Testis (tissue), 3 donors: ENCODE results near the gene DERL3. TPM values are rescaled to one million over a fixed set of nuclear protein-coding genes. Genes with fewer than 3 reads are reported as not detected.
"Not testable (repeated sequence)": the region's sequence is repeated elsewhere in the genome, so short reads cannot be mapped to it uniquely, and the experiment has no call there.

ENCODE experiments used
- DNase-seq: peaks from one replicate; pipeline ENCODE4 v3.0.0-alpha.2; 2019
- H3K27ac ChIP-seq, 2 donors: fragments of 200-600 bp; sonication (generic); one replicate each; pipeline ENCODE4 v1.5.1; 2019
- H3K27me3 ChIP-seq: fragments of 200-600 bp; sonication (generic); one replicate; pipeline ENCODE4 v1.5.1; 2019
- H3K36me3 ChIP-seq: fragments of 200-600 bp; sonication (generic); one replicate; pipeline ENCODE4 v1.5.1; 2017; ENCODE audit warnings: low read depth; ENCODE audit errors: missing control alignments
- H3K4me1 ChIP-seq: fragments of 200-600 bp; sonication (generic); one replicate; pipeline ENCODE4 v1.5.1; 2019
- H3K4me3 ChIP-seq, 2 donors: fragments of 200-600 bp; sonication (generic); one replicate each; pipeline ENCODE4 v1.5.1; 2017 to 2019
- H3K9me3 ChIP-seq: fragments of 200-600 bp; sonication (generic); one replicate; pipeline ENCODE4 v1.5.1; 2017
- POLR2A ChIP-seq: fragments of 450-650 bp; IDR thresholded peaks from one replicate; pipeline ENCODE4 v1.6.1; 2017; ENCODE audit warnings: antibody characterized with exemption, mild to moderate bottlenecking, moderate library complexity
- WGBS, 2 donors: methylation state at CpG; one replicate each; pipeline ENCODE4 v1.1.5; 2018; 5-methylcytosine and 5-hydroxymethylcytosine counted together
- intact Hi-C: fragments of 100-400 bp; cut with DNase I; formaldehyde crosslinking; loops from one replicate; pipeline ENCODE4 v1.15.1; 2023; ENCODE audit warnings: low total_unique reads
- polyA plus RNA-seq: library from polyadenylated mRNA; stranded (reverse); fragments of 350-450 nt; fragmentation: Illumina TruSeq; extraction: RNeasy Lipid Tissue Mini Kit (QIAGEN cat#74804); gene quantifications from one replicate; pipeline ENCODE4 v1.2.3, GENCODE V29; 2014; ENCODE audit warnings: low read depth, low replicate concordance; ENCODE audit not compliant: insufficient read depth
- total RNA-seq, 2 donors: library from RNA; depleted of rRNA; stranded (reverse); fragments of >200 nt; gene quantifications; one replicate each; pipeline ENCODE4 v1.2.3, GENCODE V29; 2016
- TF ChIP-seq, protein P1 (sequence below), 3 experiments: fragments of 450-650 bp in 2 of 3; fragments of 200-600 bp in 1 of 3; sonication (generic) in 1 of 3; IDR thresholded peaks; one replicate each; pipeline ENCODE4 v1.5.1; 2016 to 2019; ENCODE audit warnings: antibody characterized with exemption in 3 of 3, mild to moderate bottlenecking in 2 of 3, moderate library complexity in 1 of 3

Gene DERL3
- total and polyA plus RNA-seq, 3 donors from 2014 or later, result 14.9 to 48.7 (median 16.2) TPM

DNA sequence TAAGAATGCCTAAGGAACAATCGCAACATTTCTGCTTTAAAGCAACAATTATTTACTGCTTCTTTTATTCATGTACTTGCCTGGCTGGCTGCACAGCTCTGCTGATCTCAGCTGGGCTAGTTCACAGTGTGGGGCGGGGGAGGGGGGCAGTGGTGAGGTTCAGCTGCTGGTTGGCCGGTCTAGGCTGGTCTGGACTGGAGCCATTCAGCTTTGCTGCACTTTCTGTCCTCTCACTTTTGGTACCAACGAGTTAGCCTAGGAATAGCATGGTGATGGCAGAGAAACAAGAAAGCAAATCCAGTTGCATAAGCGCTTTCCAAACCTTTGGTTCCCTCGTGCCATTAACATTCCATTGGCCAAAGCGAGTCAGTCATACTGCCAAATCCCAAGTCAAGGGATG lies 39.4 kb upstream of the DERL3 start:
- Histone ChIP-seq H3K4me3 (no peak overlapping the region), H3K36me3 (no peaks in the 10 kb centered on the region), H3K27me3 (no peaks in the 10 kb centered on the region), H3K9me3 (no peaks in the 10 kb centered on the region), H3K27ac (no peak overlapping the region), H3K4me1 (no peaks in the 10 kb centered on the region)
- WGBS, 2 donors, result 86 to 90% methylated on average over 7 of the region's 7 CpGs
- intact Hi-C loops, result no loop called here
- TF ChIP-seq POLR2A, result no peak
- TF ChIP-seq, protein P1, sequence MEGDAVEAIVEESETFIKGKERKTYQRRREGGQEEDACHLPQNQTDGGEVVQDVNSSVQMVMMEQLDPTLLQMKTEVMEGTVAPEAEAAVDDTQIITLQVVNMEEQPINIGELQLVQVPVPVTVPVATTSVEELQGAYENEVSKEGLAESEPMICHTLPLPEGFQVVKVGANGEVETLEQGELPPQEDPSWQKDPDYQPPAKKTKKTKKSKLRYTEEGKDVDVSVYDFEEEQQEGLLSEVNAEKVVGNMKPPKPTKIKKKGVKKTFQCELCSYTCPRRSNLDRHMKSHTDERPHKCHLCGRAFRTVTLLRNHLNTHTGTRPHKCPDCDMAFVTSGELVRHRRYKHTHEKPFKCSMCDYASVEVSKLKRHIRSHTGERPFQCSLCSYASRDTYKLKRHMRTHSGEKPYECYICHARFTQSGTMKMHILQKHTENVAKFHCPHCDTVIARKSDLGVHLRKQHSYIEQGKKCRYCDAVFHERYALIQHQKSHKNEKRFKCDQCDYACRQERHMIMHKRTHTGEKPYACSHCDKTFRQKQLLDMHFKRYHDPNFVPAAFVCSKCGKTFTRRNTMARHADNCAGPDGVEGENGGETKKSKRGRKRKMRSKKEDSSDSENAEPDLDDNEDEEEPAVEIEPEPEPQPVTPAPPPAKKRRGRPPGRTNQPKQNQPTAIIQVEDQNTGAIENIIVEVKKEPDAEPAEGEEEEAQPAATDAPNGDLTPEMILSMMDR (IDR thresholded peaks at IDR 0.05), result no peak
- DNase-seq, result no peak

DNA sequence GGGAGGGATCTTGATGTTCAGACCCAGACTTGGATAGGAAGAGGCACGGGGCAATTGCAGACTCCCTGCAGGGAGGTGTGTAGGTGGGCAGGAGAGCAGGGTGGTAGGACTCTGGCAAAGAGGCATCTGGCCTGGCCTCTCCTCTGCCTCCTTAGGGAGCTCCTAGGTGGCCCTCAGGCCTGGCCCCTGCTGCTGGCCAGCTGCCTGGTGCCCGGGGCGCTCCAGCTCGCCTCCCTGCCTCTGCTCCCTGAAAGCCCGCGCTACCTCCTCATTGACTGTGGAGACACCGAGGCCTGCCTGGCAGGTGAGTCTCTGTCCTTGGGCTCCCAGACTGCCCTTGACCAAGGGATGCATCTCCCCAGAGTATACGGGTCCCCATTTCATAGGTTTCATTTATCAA lies 38.8 kb upstream of the DERL3 start:
- WGBS, 2 donors, result 87 to 98% methylated on average over 6 to 8 of the region's 8 CpGs
- H3K9me3 ChIP-seq, result no peaks in the 10 kb centered on the region
- intact Hi-C loops, result no loop called here
- no peak overlapping the region for H3K4me3 ChIP-seq
- DNase-seq, result no peak
- H3K36me3 ChIP-seq, result no peaks in the 10 kb centered on the region
- no peak for TF ChIP-seq POLR2A
- TF ChIP-seq, protein P1 (IDR thresholded peaks at IDR 0.05), result no peak
- no peak overlapping the region for H3K27ac ChIP-seq
- H3K27me3 ChIP-seq, result no peaks in the 10 kb centered on the region
- no peaks in the 10 kb centered on the region for H3K4me1 ChIP-seq

DNA sequence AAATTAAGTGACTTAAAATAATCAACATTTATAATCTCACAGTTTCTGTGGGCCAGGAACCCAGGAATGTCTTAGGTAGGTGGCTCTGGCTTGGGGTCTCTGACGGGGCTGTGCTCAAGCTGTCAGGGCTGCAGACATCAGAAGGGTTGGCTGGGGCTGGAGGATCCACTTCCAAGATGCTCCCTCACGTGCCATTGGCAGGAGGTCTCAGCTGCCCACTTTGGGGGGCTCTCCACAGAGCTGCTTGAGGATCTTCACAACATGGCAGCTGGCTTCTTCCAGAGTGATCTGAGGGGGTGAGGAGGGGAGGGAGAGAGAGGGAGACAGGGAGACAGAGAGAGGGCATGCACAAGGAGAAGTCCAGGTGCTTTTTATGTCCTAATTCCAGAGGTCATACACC lies 37.0 kb upstream of the DERL3 start:
- no peaks in the 10 kb centered on the region for H3K9me3 ChIP-seq
- no peak overlapping the region for H3K4me3 ChIP-seq
- H3K36me3 ChIP-seq, result no peaks in the 10 kb centered on the region
- WGBS, 2 donors, result 93 to 100% methylated on average over 2 of the region's 2 CpGs
- no peaks in the 10 kb centered on the region for H3K4me1 ChIP-seq
- no peak overlapping the region for H3K27ac ChIP-seq
- H3K27me3 ChIP-seq, result no peaks in the 10 kb centered on the region
- TF ChIP-seq, protein P1 (IDR thresholded peaks at IDR 0.05), result no peak
- no peak for TF ChIP-seq POLR2A
- DNase-seq, result no peak
- intact Hi-C loops, result no loop called here

DNA sequence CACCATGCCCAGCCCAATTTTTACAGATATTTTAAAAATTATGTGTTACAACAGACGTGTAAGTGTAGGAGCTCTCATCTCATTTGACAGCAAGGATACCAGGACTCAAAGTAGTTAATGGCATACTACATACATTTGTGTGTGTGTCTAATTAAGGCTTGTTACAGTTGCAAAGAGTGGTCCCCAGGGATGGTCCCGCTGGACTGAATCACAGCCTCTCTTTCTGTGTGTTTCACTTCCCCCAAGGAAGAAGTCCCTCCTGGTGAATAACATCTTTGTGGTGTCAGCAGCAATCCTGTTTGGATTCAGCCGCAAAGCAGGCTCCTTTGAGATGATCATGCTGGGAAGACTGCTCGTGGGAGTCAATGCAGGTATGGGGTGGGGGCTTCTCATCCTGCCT lies 36.1 kb upstream of the DERL3 start:
- intact Hi-C loops, result no loop called here
- DNase-seq, result no peak
- Histone ChIP-seq H3K9me3 (no peaks in the 10 kb centered on the region), H3K4me3 (no peak overlapping the region), H3K27me3 (no peaks in the 10 kb centered on the region), H3K27ac (no peak overlapping the region), H3K36me3 (no peaks in the 10 kb centered on the region), H3K4me1 (no peaks in the 10 kb centered on the region)
- 91 to 95% methylated on average over 4 of the region's 4 CpGs for WGBS, 2 donors
- TF ChIP-seq, protein P1 (IDR thresholded peaks at IDR 0.05), result no peak
- TF ChIP-seq POLR2A, result no peak

DNA sequence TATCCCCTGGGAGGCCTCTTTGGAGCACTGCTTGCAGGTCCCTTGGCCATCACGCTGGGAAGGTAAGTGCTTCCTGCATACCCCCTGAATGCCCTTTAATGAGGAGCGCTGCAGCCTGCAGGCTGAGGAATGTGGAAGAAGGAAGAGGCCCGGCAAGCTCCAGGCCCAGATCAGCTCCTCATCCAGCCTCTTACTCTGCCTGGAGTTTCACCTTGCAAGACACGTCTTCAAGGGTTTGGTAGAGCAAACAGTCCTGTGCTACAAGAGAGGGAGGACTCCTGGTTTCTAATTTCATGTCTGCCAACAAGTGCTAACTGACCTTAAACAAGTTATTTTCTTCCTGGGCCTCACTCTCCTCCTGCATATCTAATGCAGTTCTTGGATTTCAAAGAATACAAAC lies 29.8 kb upstream of the DERL3 start:
- no peak overlapping the region for H3K27ac ChIP-seq
- no peaks in the 10 kb centered on the region for H3K27me3 ChIP-seq
- H3K4me3 ChIP-seq, result no peak overlapping the region
- WGBS, 2 donors, result 90 to 93% methylated on average over 3 to 4 of the region's 4 CpGs
- no peaks in the 10 kb centered on the region for H3K4me1 ChIP-seq
- no peak for DNase-seq
- no peaks in the 10 kb centered on the region for H3K36me3 ChIP-seq
- intact Hi-C loops, result no loop called here
- no peaks in the 10 kb centered on the region for H3K9me3 ChIP-seq
- no peak for TF ChIP-seq POLR2A
- TF ChIP-seq, protein P1 (IDR thresholded peaks at IDR 0.05), result no peak

DNA sequence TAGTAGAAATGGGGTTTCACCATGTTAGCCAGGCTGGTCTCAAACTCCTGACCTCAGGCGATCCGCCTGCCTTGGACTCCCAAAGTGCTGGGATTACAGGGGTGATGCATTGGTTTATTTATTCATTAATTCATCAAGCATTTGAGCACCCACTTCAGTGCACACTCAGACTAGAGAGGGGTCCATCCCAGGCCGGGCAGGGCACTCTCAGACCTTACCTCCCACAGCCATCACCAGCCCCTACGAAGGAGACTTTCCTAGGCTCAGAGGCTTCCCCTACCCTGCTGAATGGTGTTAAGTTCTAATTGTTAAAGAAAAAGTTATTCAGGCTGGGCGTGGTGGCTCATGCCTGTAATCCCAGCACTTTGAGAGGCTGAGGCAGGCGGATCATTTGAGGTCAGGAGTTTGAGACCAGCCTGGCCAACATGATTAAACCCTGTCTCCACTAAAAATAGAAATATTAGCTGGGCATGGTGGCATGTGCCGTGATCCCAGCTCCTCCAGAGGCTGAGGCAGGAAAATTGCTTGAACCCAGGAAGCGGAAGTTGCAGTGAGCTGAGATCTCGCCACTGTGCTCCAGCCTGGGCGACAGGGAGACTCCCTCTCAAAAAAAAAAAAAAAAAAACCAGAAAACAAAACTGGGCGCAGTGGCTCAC lies 25.8 kb upstream of the DERL3 start:
- H3K9me3 ChIP-seq, H3K36me3 ChIP-seq, H3K4me1 ChIP-seq, intact Hi-C loops, H3K27me3 ChIP-seq, H3K27ac ChIP-seq, DNase-seq, H3K4me3 ChIP-seq: not testable (repeated sequence)
- WGBS, 2 donors, result 72 to 86% methylated on average over 11 of the region's 11 CpGs
